ENCODE results near the gene ZNF841. TPM values are rescaled to one million over a fixed set of nuclear protein-coding genes. Genes with fewer than 3 reads are reported as not detected.
A peak's percentile ranks its signal among the peaks of the same experiment; 100 is the strongest.
"Not testable (repeated sequence)": the region's sequence is repeated elsewhere in the genome, so short reads cannot be mapped to it uniquely, and the experiment has no call there.

The ZNF841 gene
- total and polyA plus RNA-seq, 11 donors: 6.2 to 12.9 (median 7.9) TPM

GRCh38 chr19:52028780-52029123 is 66.8 kb downstream of the ZNF841 start:
- 16 to 19% (median 18%) methylated on average over 5 of the region's 5 CpGs for WGBS, 4 donors
- H3K4me3 ChIP-seq: peak overlapping the region; percentile 67 to 92 (median 78)
- intact Hi-C loops (cut with DNase I): loop anchor here in 3 of 10 donors (1.0 to 2.0 kb wide), 4 partner anchors 20 to 21 kb away; partner anchors contain the start of genes ZNF615 (in 2 of the 3) and ZNF432 (in 1 of the 3)
- ATAC-seq (peak in 3 of 4 donors; percentile 28 to 32 (median 31)), DNase-seq (no peak)
- no peaks in the 10 kb centered on the region for H3K27me3 ChIP-seq
- peak overlapping the region; percentile 85 to 98 (median 92) for H3K27ac ChIP-seq
- TF ChIP-seq POLR2A (IDR thresholded peaks at IDR 0.05) (no peak), CTCF (IDR thresholded peaks at IDR 0.05) (no peak)
- H3K36me3 ChIP-seq: peaks cover 0 to 51% (median 27%) of the 10 kb centered on the region in 9 donors
- peaks cover 0 to 20% (median 13%) of the 10 kb centered on the region in 12 donors for H3K4me1 ChIP-seq
- H3K9me3 ChIP-seq: peaks cover 0 to 62% (median 30%) of the 10 kb centered on the region in 12 donors

- ATAC-seq (peak; percentile 96 to 99 (median 98)), DNase-seq (peak; percentile 88 to 92 (median 90))
- peak within 1 kb of the TSS; percentile 85 to 98 (median 92) for H3K27ac ChIP-seq
- WGBS, 4 donors: 0 to 1% (median 0%) methylated on average over 30 to 53 of the region's 53 CpGs
- peaks cover 0 to 51% (median 28%) of the 10 kb centered on the region in 9 donors for H3K36me3 ChIP-seq
- no peaks in the 10 kb centered on the region for H3K27me3 ChIP-seq
- peak within 1 kb of the TSS; percentile 67 to 92 (median 78) for H3K4me3 ChIP-seq
- H3K4me1 ChIP-seq: peaks cover 0 to 20% (median 13%) of the 10 kb centered on the region in 12 donors
- TF ChIP-seq CTCF (IDR thresholded peaks at IDR 0.05) (no peak), POLR2A (IDR thresholded peaks at IDR 0.05) (peak in 1 of 2 donors; percentile 40)
- intact Hi-C loops (cut with DNase I): loop anchor here in 3 of 10 donors (1.0 to 2.0 kb wide), 4 partner anchors 19 to 21 kb away; partner anchors contain the start of genes ZNF615 (in 2 of the 3) and ZNF432 (in 1 of the 3)
- peaks cover 0 to 62% (median 25%) of the 10 kb centered on the region in 12 donors for H3K9me3 ChIP-seq
These were observed 67.4 kb downstream of the ZNF841 start, which contains the start of gene ZNF614 for GRCh38 chr19:52028027-52028779. TSS of gene ZNF614 (minus strand) at chr19:52028379. CDS start at chr19:52025745, 2,634 bp downstream.

GRCh38 chr19:52026255-52026990 is 69.1 kb downstream of the ZNF841 start:
- Histone ChIP-seq H3K4me3 (peak overlapping the region in 1 of 12 donors; percentile 92), H3K9me3 (peaks cover 0 to 62% (median 10%) of the 10 kb centered on the region in 12 donors), H3K4me1 (peaks cover 0 to 20% (median 13%) of the 10 kb centered on the region in 12 donors), H3K36me3 (peaks cover 0 to 55% (median 43%) of the 10 kb centered on the region in 9 donors)
- ATAC-seq; intact Hi-C loops (cut with DNase I); H3K27ac ChIP-seq; DNase-seq; H3K27me3 ChIP-seq: not testable (repeated sequence)
- WGBS, 4 donors: 82 to 87% (median 85%) methylated on average over 15 of the region's 15 CpGs

- H3K27ac ChIP-seq; ATAC-seq; H3K27me3 ChIP-seq; DNase-seq; intact Hi-C loops (cut with DNase I); H3K4me3 ChIP-seq: not testable (repeated sequence)
- H3K9me3 ChIP-seq: peaks cover 0 to 64% (median 17%) of the 10 kb centered on the region in 12 donors
- WGBS, 4 donors: 88 to 96% (median 95%) methylated on average over 4 of the region's 4 CpGs
- peaks cover 0 to 22% (median 13%) of the 10 kb centered on the region in 12 donors for H3K4me1 ChIP-seq
- peaks cover 3 to 72% (median 61%) of the 10 kb centered on the region in 9 donors for H3K36me3 ChIP-seq
These were observed 71.1 kb downstream of the ZNF841 start for GRCh38 chr19:52024478-52024877.

Data from heart left ventricle (tissue), 16 donors.